BJ (cell line): Measurements from ENCODE around the gene HSFX3. TPM values are rescaled to one million over a fixed set of nuclear protein-coding genes. Genes with fewer than 3 reads are reported as not detected.

Experiments
- CTCF ChIA-PET: fragments of 350-600 bp; formaldehyde crosslinking; extraction: SDS; loops from one replicate; lab custom pipeline; 2021; ENCODE audit warnings: antibody characterized with exemption, inconsistent platforms; lab: Yijun Ruan, JAX
- POLR2A ChIA-PET: fragments of 300-600 bp; sonication (Branson Sonifier 250); formaldehyde crosslinking; extraction: SDS; loops from one replicate; lab custom pipeline; 2021; ENCODE audit warnings: antibody characterized with exemption; lab: Charles Lee
- DNase-seq: peaks from one replicate; pipeline ENCODE4 v3.0.0-alpha.2; 2011; ENCODE audit warnings: low read depth
- H3K27me3 ChIP-seq: 2 replicates; pipeline ENCODE4 v1.6.0; 2011; ENCODE audit warnings: low read length; ENCODE audit not compliant: control insufficient read depth, insufficient read depth
- H3K36me3 ChIP-seq: 2 replicates; pipeline ENCODE4 v1.5.1; 2011; ENCODE audit warnings: low read length; ENCODE audit not compliant: control insufficient read depth, insufficient read depth
- H3K4me3 ChIP-seq: 2 replicates; pipeline ENCODE4 v1.5.1; 2011; ENCODE audit warnings: low read depth, mild to moderate bottlenecking, control low read depth, low read length
- CTCF ChIP-seq: IDR thresholded peaks from 2 replicates; pipeline ENCODE4 v1.5.1; 2011; ENCODE audit warnings: low read depth, mild to moderate bottlenecking, control low read depth, inconsistent platforms, low read length, moderate library complexity; ENCODE audit not compliant: insufficient read depth
- polyA plus RNA-seq: library from polyadenylated mRNA; depleted of rRNA; stranded (reverse); fragments of >200 nt; gene quantifications from 2 replicates; pipeline ENCODE4 v1.2.3, GENCODE V29; 2011

Gene HSFX3
- polyA plus RNA-seq, 1 experiment = not detected

- ChIA-PET CTCF (no interaction called here), POLR2A (no interaction called here)
- Histone ChIP-seq H3K36me3 (no peaks in the 10 kb centered on the region), H3K4me3 (no peak overlapping the region), H3K27me3 (no peaks in the 10 kb centered on the region)
- TF ChIP-seq CTCF = no peak
- DNase-seq = no peak
Observed at GRCh38 chrX:149571770-149572169, 22.0 kb upstream of the HSFX3 start.

- ChIA-PET CTCF (interaction anchor here (0.7 kb wide), 1 partner anchor 41 kb away, joined by 3 read pairs; no protein-coding TSS in a partner anchor), POLR2A (no interaction called here)
- TF ChIP-seq CTCF = no peak
- peak; percentile 15 for DNase-seq
- Histone ChIP-seq H3K36me3 (no peaks in the 10 kb centered on the region), H3K27me3 (no peaks in the 10 kb centered on the region), H3K4me3 (no peak overlapping the region)
Observed at GRCh38 chrX:149570668-149571067, 20.9 kb upstream of the HSFX3 start.

GRCh38 chrX:149569770-149570169 lies 20.0 kb upstream of the HSFX3 start:
- POLR2A ChIA-PET = no interaction called here
- DNase-seq = no peak
- H3K36me3 ChIP-seq = no peaks in the 10 kb centered on the region
- CTCF ChIA-PET = interaction anchor here (1.6 kb wide), 1 partner anchor 58 kb away, joined by 3 read pairs; no protein-coding TSS in a partner anchor
- no peaks in the 10 kb centered on the region for H3K27me3 ChIP-seq
- no peak for TF ChIP-seq CTCF
- H3K4me3 ChIP-seq = no peak overlapping the region

GRCh38 chrX:149568701-149569296 lies 19.1 kb upstream of the HSFX3 start:
- POLR2A ChIA-PET = no interaction called here
- DNase-seq = no peak
- CTCF ChIA-PET = interaction anchor here (1.6 kb wide), 1 partner anchor 57 kb away, joined by 3 read pairs; no protein-coding TSS in a partner anchor
- Histone ChIP-seq H3K36me3 (no peaks in the 10 kb centered on the region), H3K27me3 (no peaks in the 10 kb centered on the region), H3K4me3 (no peak overlapping the region)
- TF ChIP-seq CTCF = no peak

GRCh38 chrX:149567621-149568417 lies 18.1 kb upstream of the HSFX3 start:
- ChIA-PET CTCF (no interaction called here), POLR2A (no interaction called here)
- TF ChIP-seq CTCF = no peak
- DNase-seq = no peak
- H3K36me3 ChIP-seq = no peaks in the 10 kb centered on the region
- H3K4me3 ChIP-seq = no peak overlapping the region
- H3K27me3 ChIP-seq = no peaks in the 10 kb centered on the region
